PC-9 (cell line): Measurements from ENCODE around the gene TOMM70.

ENCODE experiments used
- CTCF ChIP-seq: fragments of 200-600 bp; sonication (generic); conservative IDR thresholded peaks from 2 replicates; pipeline ENCODE4 v1.6.1; 2017; ENCODE audit warnings: mixed run types, antibody characterized with exemption, mild to moderate bottlenecking, moderate library complexity
- EZH2 ChIP-seq: fragments of 200-600 bp; sonication (generic); IDR thresholded peaks from 2 replicates; pipeline ENCODE4 v1.8.0; 2017; ENCODE audit warnings: antibody characterized with exemption, low read depth

GRCh38 chr3:100386437-100387074 is 14.3 kb downstream of the TOMM70 start:
- no peak for TF ChIP-seq EZH2
- no peak for TF ChIP-seq CTCF
